ENCODE measurements around the gene RAB11B.
"Not testable (repeated sequence)": the region's sequence is repeated elsewhere in the genome, so short reads cannot be mapped to it uniquely, and the experiment has no call there.

RAB11B gene

DNA sequence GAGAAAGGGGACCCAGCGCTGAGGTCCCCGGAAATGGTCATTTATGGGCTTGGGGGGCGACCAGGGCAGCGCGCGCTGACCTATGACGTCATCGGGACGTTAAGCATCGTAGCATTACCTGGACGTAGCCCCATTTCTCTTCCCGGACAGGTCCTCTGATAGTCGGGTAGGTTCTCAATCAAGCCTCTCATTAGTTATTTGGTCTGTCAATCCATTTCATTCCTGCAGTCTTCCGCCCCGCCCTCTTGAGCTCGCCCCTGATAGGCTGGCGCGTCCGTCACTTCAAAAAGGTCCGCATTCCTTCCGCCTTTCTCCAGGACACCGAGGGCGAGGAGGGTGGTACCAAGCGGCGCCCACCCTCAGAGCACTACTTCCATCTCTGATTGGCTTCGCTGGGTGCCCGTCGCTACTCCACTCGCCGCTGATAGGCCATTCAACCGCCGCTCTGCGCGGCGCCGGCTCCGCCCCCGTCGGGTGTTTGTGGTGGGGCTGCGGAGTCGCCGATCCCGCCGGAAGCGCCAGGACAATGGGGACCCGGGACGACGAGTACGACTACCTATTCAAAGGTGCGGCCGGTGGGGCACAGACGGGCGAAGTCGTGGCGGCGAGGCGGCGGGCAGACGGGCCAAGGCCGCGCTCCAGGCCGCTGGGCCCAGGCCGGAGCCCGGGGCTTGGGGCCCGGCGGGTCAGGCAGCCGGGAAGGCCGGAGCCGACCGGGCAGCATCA, at the start of gene RAB11B:
Gene RAB11B, plus strand, starts transcription at position 470 of the 726 bp plus-strand sequence. Its CDS starts 57 bp downstream, at position 527.
- DNase-seq (ENCODE audit: low read depth) = peak; percentile 98

DNA sequence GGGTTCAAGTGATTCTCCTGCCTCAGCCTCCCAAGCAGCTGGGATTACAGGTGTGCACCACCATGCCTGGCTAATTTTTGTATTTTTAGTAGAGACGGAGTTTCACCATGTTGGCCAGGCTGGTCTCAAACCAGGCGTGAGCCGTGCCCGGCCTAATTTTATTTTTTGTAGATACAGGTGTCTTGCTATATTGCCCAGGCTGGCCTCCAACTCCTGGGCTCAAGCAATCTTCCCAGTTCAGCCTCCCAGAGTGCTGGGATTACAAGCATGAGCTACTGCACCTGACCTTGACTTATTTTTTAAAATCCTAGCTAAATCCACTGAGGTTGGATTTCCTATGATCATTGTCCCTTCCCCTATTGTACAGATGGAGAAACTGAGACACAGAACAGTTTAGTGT, 48.7 kb upstream of the RAB11B start:
- DNase-seq (ENCODE audit: low read depth) = not testable (repeated sequence)

DNA sequence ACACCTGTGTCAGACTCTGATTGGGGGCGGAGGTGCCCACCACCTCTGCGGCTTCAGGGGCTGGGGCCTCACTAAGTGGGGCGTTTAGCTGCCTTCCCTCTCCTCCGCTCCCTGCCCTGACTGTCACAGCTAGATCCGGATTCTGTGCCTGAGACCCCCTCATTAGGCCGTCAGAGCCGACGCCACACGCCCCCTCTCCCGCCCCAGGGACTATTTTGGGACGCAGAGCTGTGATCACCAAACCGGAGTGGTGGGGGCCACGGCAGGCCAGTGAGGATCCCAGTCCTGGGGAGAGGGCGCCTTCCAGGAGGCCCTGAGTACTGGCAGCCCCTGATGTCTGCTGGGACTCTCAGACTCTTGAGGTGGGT, 47.9 kb upstream of the RAB11B start:
- no peak for DNase-seq (ENCODE audit: low read depth)

DNA sequence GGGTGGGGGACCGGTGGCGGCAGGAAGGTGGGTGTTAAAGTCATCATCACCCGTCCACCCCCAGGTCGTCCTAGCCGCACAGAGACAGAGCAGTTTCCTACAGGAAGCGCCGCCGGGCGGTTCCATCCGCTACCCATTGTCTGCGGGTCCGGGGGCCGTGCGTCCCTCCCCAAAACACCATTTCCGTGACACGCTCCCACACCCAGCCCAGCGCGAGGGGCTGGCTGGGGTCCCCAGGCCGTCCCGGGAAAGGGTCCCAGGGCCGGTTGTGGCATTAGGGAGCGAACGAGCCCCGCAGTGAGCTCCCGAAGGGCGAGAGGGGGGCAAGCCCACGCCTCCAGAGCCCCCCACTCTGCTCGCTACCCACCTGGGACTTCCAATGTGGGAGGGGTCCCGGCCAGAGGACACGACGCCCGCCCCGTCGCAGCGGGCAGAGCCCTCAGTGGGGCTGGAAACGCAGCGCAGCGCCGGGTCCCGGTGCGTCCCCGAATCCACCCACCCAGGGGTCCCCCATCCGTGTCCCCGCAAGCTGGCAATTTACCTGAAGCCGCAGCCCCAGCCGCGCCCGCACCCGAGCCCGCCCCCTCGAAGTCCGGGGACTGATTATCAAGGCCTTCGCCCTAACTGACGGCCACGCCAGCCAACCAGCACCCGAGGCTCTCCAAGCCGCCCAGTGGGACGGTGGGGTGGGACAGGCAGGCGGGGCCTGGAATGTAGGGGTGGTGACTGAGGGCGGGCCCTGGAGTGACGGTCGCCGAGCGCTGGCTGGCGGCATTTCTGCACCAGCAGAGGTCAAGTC, 47.3 kb upstream of the RAB11B start, which contains the start of gene KANK3:
Gene KANK3, minus strand, starts transcription at position 579 of the 799 bp plus-strand sequence. CDS start 5,434 bp downstream, outside the sequence.
- DNase-seq (ENCODE audit: low read depth) = peak; percentile 97

DNA sequence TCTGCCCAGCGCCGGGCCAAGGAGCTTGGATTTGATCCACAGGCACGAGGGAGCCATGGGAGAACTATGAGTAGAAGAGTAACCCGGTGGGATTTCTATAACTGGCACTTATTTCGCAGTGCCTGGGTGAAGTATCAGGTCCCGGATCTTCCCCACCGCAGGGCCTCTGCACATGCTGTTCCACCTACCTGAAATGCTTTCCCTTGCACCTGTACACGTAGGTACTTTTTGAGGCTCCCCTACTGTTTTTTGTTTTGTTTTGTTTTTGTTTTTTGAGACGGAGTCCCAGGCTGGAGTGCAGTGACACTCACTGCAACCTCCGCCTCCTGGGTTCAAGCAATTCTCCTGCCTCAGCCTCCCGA, 46.7 kb upstream of the RAB11B start:
- no peak for DNase-seq (ENCODE audit: low read depth)

DNA sequence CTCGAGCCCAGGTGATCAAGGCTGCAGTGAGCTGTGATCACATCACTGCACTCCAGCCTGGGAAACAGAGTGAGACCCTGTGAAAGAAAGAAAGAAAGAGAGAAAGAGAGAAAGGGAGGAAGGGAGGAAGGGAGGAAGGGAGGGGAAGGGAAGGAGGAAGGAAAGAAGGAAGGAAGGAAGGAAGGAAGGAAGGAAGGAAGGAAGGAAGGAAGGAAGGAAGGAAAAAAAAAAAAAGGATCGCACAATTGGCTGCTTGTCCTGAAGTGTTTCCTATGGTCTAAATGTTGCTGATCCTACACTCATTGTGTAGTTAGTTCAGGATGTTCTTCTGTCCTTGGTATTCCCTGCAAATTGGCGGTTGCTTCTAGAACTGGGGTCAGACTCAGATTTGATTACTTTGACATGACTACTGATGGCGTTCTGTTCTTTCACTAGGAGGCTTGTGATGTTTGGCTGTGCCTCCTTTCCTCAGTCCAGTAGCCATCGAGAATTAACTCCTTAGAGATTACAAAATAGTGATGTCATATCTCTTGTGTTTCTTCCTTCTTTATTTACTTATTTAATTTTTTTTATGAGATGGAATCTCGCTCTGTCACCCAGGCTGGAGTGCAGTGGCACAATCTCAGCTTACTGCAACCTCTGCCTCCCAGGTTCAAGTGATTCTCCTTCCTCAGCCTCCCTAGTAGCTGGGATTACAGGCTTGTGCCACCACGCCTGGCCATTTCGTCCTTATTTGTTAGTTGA, 40.4 kb upstream of the RAB11B start:
- DNase-seq (ENCODE audit: low read depth) = not testable (repeated sequence)

DNA sequence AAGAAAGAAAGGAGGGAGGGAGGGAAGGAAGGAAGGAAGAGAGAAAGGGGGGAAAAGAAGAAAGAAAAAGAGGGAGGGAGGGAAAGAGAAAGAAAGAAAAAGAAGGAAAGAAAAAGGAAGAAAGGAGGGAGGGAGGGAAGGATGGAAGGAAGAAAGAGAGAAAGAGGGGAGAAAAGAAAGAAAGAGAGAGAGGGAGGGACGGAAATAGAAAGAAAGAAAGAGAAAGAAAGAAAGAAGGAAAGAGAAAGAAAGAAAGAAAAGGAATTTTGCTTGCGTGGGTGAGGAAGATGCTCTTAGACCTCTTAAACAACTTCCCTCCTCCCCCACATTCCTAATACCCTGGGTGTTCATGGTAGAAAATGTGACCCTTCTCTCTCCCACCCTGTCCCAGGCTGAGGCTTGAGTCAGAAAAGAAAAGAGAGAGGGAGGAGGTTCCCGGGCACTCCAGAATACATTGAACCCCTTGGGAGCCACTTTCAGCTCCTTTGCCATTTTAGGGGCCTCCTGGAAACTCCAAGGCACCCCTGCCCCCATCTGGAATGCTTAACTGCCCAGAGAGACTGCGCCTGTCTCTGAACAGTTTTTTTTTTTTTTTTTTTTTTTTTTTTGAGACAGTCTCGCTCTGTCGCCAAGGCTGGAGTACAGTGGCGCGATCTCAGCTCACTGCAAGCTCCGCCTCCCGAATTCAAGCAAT, 37.9 kb upstream of the RAB11B start:
- no peak for DNase-seq (ENCODE audit: low read depth)

DNA sequence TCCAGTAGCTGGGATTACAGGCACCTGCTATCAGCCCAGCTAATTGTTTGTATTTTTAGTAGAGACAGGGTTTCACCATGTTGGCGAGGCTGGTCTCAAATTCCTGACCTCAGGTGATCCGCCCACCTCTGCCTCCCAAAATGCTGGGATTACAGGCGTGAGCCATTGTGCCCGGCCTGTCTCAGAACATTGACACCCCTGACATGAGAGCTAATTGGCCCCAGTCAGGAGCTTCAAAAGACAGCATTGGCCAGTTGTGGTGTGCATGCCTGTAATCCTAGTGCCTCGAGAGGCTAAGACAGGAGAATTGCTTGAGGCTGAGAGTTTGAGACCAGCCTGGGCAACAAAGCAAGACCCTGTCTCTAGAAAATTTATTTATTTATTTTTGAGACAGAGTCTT, 37.3 kb upstream of the RAB11B start:
- DNase-seq (ENCODE audit: low read depth) = not testable (repeated sequence)

DNA sequence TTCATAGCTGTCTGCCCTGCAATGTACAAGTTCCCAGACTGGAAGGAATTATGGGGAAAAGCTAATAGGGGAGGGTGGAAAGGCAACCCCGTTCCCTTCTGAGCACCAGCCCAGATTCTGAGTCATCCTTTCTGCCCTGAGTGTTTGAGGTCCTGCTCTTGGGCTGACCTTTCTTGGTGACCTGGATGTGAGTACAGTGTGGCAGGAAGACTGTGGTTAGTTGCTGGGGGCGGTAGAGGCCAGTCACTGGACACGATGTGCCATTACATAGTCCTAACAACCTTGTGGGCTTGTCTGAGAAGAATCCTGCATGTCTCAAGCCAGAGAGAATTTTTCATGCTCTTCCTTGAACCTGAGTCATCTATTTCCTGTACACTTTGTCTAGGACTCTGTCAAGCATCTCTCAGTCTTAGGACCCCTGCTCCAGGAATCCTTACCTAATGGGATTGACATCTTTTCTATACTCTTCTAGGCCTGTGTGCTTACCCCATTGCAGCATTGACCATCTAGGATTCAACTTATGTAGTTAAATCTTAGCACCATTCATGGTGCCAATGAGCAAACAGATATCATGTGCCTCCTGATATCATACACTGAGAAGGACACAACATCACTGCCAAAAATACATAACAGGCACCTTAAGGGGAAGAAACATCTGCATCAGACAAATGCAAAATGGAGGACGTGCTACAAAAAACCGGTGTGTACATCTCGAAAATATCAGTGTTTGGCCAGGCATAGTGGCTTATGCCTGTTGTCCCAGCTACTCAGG, 34.3 kb upstream of the RAB11B start:
- no peak for DNase-seq (ENCODE audit: low read depth)

DNA sequence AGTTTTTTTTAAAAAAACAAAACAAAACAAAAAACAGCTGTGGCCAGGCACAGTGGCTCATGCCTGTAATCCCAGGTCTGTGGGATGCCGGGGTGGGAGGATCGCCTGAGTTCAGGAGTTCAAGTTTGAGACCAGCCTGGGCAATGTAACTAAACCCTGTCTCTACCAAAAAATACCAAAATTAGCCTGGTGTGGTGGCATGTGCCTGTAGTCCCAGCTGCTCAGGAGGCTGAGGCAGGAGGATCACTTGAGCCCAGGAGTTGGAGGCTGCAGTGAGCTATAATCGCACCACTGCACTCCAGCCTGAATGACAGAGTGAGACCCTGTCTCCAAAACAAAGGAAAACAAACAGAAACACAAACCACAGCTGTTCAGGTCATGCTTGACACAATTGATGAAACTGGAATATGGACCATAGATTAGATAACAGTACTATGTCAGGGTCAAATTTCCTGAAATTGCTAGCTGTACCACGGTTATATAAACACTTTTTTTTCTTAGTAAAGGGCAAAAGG, 33.1 kb upstream of the RAB11B start:
- DNase-seq (ENCODE audit: low read depth) = no peak

DNA sequence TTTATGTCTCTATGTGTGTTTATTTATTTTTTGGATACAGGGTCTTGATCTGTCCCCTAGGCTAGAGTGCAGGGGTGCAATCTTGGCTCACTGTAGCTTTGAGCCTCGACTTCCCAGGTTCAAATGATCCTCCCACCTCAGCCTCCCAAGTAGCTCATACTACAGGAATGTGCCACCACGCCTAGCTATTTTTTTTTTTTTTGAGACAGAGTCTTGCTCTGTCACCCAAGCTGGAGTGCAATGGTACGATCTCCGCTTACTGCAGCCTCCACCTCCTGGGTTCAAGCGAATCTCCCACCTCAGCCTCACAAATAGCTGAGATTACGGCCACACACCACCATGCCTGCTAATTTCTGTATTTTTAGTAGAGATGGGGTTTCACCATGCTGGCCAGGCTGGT, 31.2 kb upstream of the RAB11B start:
- no peak for DNase-seq (ENCODE audit: low read depth)

DNA sequence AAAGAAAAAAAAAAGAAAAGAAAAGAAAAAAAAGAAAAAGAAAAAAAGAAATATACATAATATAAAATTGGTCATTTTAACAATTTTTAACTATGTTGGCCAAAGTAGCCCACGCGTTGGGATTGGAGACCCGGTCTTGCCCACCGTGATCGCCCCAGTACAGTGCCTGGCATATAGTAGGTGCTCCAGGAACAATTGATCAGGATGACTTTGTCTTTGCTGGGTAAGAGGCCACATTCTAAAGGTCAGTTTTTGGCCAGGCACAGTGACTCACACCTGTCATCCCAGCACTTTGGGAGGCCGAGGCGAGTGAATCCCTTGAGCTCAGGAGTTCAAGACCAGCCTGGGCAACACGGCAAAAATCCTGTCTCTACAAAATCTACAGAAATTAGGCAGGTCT, 30.0 kb upstream of the RAB11B start:
- DNase-seq (ENCODE audit: low read depth) = no peak

DNA sequence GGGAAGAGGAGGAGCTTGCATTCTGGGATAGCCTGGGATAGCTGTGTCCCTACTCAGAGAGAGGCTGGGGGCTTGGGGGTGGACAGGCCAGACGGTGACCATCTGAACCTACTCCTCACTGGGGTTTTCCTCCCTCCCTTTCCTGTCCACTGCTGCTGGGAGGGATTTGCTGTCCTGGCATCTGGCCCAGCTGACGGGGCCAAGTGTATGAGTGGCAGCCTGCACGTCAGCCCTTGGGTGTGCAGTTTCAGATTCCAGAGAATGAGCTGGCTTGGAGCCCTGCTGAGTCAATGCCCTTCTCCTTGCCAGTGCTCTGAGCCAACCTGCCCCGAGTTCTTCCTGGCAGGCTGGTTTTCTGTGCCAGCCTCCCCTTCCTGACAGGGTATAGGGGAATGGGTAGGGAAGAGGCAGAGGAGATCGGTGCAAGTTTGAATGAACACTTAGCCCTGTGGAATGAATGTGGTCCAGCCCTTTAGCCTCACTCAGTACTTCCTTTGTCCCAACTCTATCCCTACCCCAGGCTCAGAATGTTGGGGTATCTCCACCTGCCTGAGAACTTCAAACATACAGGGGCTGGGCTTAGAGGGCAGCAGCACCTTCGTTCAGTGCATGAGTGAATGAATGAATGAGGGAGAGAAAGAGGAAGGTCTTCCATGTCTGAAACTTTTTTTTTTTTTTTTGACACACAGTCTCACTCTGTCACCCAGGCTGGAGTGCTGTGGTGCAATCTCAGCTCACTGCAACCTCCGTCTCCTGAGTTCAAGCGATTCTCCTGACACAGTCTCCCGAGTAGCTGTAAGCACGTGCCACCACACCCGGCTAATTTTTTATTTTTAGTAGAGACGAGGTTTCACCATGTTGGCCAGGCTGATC, 28.0 kb upstream of the RAB11B start:
- no peak for DNase-seq (ENCODE audit: low read depth)

DNA sequence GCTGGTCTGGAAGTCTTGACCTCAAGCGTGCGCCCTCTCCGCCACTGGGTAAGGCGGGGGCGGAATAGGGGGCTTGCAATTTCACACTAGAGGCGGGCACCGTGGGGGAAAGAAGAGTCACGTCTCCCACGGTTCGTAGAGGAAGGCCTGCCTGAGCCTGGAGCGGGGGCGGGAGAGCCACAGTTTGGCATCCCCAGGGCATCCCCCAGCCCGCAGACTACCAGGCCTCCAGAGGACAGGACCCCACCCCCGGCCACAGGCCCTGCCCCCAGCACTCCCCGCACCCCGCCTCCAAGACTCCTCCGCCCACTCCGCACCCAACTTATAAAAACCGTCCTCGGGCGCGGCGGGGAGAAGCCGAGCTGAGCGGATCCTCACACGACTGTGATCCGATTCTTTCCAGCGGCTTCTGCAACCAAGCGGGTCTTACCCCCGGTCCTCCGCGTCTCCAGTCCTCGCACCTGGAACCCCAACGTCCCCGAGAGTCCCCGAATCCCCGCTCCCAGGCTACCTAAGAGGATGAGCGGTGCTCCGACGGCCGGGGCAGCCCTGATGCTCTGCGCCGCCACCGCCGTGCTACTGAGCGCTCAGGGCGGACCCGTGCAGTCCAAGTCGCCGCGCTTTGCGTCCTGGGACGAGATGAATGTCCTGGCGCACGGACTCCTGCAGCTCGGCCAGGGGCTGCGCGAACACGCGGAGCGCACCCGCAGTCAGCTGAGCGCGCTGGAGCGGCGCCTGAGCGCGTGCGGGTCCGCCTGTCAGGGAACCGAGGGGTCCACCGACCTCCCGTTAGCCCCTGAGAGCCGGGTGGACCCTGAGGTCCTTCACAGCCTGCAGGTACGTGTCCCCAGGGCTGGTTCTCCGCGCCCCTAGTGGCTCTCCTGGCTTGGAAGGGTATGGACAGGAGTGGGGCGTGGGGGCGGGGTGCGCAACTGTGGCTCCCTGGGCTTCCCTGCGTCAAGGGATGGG, 26.1 kb upstream of the RAB11B start, which contains the start of gene ANGPTL4:
Gene ANGPTL4, plus strand, starts transcription at position 353 of the 969 bp plus-strand sequence. Its CDS starts 167 bp downstream, at position 520.
- no peak for DNase-seq (ENCODE audit: low read depth)

DNA sequence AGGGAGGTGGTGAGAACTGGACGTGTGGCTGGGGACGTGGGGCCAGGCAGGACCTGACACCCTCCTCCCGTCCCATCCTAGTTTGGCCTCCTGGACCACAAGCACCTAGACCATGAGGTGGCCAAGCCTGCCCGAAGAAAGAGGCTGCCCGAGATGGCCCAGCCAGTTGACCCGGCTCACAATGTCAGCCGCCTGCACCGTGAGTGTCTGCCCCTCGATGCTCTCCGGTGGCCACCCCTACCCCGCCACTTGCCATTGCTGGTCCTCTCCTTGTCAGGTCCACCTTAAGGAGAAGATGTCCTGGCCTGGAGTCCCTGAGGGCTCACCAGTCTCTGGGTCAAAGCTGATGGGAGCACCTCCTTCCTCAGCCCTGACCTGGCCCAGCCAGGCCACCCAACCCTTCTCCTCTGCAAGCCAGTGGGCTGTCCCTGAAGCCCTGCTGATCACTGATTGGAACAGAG, 24.0 kb upstream of the RAB11B start:
- no peak for DNase-seq (ENCODE audit: low read depth)

DNA sequence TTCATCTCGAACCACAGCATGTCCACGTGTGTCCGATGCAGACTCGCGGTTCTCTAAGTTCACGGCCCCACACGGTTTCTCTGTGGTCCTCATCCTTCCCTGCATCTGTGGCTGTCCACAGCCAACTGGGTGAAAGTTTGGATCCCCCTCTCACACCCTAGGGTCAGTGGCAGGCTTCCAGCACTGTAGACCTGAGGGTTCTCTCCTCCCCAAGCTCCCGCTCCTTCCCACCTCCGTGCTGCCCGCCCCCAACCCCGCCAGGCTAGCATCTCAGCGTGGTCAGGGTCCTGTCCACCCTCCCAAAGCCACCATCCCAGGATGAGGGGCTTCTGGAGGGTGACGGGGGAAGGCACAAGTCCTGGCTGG, 23.2 kb upstream of the RAB11B start:
- DNase-seq (ENCODE audit: low read depth) = no peak

DNA sequence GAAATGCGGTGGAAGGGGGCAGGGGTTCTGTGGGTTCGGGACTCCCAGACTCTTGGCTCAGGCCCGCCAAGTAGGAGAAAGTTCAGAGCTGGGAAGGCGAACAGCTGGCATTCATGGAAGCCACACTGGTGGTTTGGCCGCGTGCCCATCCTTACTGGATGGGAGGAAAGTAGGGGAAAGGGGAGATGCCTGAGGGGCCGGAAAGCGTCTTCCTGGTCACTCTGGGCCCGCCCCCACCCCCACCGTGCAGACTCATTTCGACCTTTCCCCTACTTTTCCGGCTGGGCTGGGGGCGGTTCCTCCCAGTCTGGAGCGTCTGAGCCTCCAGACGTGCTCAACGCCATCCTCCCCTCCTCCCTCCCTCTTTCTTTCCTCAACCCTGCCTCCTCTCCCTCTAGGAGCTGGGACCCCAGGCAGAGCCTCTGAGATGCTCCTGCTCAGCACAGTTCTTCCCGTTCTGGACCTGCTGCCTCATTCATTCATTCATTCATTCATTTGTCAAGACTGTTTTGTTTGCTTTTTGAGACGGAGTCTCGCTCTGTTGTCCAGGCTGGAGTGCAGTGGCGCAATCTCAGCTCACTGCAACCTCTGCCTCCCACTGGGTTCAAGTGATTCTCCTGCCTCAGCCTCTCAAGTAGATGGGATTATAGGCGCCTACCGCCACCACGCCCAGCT, 22.7 kb upstream of the RAB11B start:
- DNase-seq (ENCODE audit: low read depth) = no peak
